ENCODE measurements around the gene CXorf65. TPM values are rescaled to one million over a fixed set of nuclear protein-coding genes. Genes with fewer than 3 reads are reported as not detected.
A peak's percentile ranks its signal among the peaks of the same experiment; 100 is the strongest.

CXorf65 gene
- total and polyA plus RNA-seq, 4 experiments from 2014 or later, result 3.1 to 51.6 (median 26.2) TPM

GRCh38 chrX:71107762-71108360, 1.3 kb upstream of the CXorf65 start:
- CTCF ChIA-PET (ENCODE audit: partially characterized antibody), result interaction anchor here (1.2 kb wide), 1 partner anchor 10 kb away, joined by 3 read pairs; the partner anchor contains the start of gene MED12
- peak; percentile 52 to 68 (median 61) for DNase-seq
- H3K9me3 Mint-ChIP-seq, result no peaks in the 10 kb centered on the region

GRCh38 chrX:71107245-71107644, 705 bp upstream of the CXorf65 start:
- Histone ChIP-seq H3K9me3 (ENCODE audit: control insufficient read depth in 1 of 2, low read length in 2 of 2) (no peaks in the 10 kb centered on the region), H3K4me3 (ENCODE audit: low read length in 2 of 2) (no peak overlapping the region), H3K36me3 (ENCODE audit: insufficient read depth, low read length) (peaks cover 19% of the 10 kb centered on the region), H3K4me1 (ENCODE audit: insufficient read depth, low read length) (peaks cover 69% of the 10 kb centered on the region), H3K27ac (ENCODE audit: low read depth, low read length) (peak overlapping the region; percentile 96), H3K27me3 (ENCODE audit: insufficient read depth, low read length) (no peaks in the 10 kb centered on the region)
- ChIA-PET CTCF (ENCODE audit: partially characterized antibody) (interaction anchor here (3.4 kb wide), 1 partner anchor 22 kb away, joined by 16 read pairs; no protein-coding TSS in a partner anchor), POLR2A (ENCODE audit: partially characterized antibody) (interaction anchor here (3.4 kb wide), 1 partner anchor 11 kb away, joined by 38 read pairs; the partner anchor contains the start of gene MED12)
- no peak for DNase-seq
- intact Hi-C loops (cut with micrococcal nuclease), result no loop called here
- Mint-ChIP-seq H3K27me3 (no peaks in the 10 kb centered on the region), H3K4me3 (peak overlapping the region; percentile 54 to 99 (median 92)), H3K27ac (peak overlapping the region; percentile 94 to 99 (median 98)), H3K36me3 (peaks cover 55 to 64% of the 10 kb centered on the region in 2 donors), H3K4me1 (peaks cover 39 to 85% (median 75%) of the 10 kb centered on the region in 4 donors), H3K9me3 (no peaks in the 10 kb centered on the region)

More at GRCh38 chrX:71107762-71108360, 1.3 kb upstream of the CXorf65 start:
- peak overlapping the region; percentile 76 to 93 for H3K4me3 ChIP-seq (ENCODE audit: low read length in 2 of 2)
- H3K27me3 ChIP-seq (ENCODE audit: insufficient read depth, low read length), result no peaks in the 10 kb centered on the region
- peak overlapping the region; percentile 90 to 99 (median 95) for H3K4me3 Mint-ChIP-seq
- peaks cover 69% of the 10 kb centered on the region for H3K4me1 ChIP-seq (ENCODE audit: insufficient read depth, low read length)
- H3K27me3 Mint-ChIP-seq, result no peaks in the 10 kb centered on the region
- H3K27ac ChIP-seq (ENCODE audit: low read depth, low read length), result peak overlapping the region; percentile 96
- intact Hi-C loops (cut with micrococcal nuclease), result no loop called here
- H3K4me1 Mint-ChIP-seq, result peaks cover 40 to 85% (median 74%) of the 10 kb centered on the region in 4 donors
- peak overlapping the region; percentile 94 to 99 (median 98) for H3K27ac Mint-ChIP-seq
- H3K36me3 Mint-ChIP-seq, result peaks cover 55 to 64% of the 10 kb centered on the region in 2 donors
- no peaks in the 10 kb centered on the region for H3K9me3 ChIP-seq (ENCODE audit: control insufficient read depth in 1 of 2, low read length in 2 of 2)
- POLR2A ChIA-PET (ENCODE audit: partially characterized antibody), result interaction anchor here (1.1 to 1.6 kb wide), 3 partner anchors 11 to 31 kb away, joined by 3 to 28 read pairs (median 4); partner anchors contain the start of gene MED12
- H3K36me3 ChIP-seq (ENCODE audit: insufficient read depth, low read length), result peaks cover 19% of the 10 kb centered on the region

GRCh38 chrX:71105628-71106027, 912 bp downstream of the CXorf65 start:
- POLR2A ChIA-PET (ENCODE audit: partially characterized antibody), result interaction anchor here (1.4 to 3.4 kb wide), 7 partner anchors 7 to 76 kb away, joined by 3 to 38 read pairs (median 7); partner anchors contain the start of genes FOXO4 and MED12
- Mint-ChIP-seq H3K4me1 (peaks cover 46 to 95% (median 81%) of the 10 kb centered on the region in 4 donors), H3K9me3 (no peaks in the 10 kb centered on the region), H3K36me3 (peaks cover 48 to 49% of the 10 kb centered on the region in 2 donors), H3K4me3 (peak overlapping the region; percentile 45 to 78 (median 71)), H3K27me3 (no peaks in the 10 kb centered on the region), H3K27ac (peak overlapping the region; percentile 90 to 99 (median 94))
- intact Hi-C loops (cut with micrococcal nuclease), result no loop called here
- Histone ChIP-seq H3K36me3 (ENCODE audit: insufficient read depth, low read length) (peaks cover 19% of the 10 kb centered on the region), H3K9me3 (ENCODE audit: control insufficient read depth in 1 of 2, low read length in 2 of 2) (no peaks in the 10 kb centered on the region), H3K4me3 (ENCODE audit: low read length in 2 of 2) (no peak overlapping the region), H3K4me1 (ENCODE audit: insufficient read depth, low read length) (peaks cover 82% of the 10 kb centered on the region), H3K27me3 (ENCODE audit: insufficient read depth, low read length) (no peaks in the 10 kb centered on the region), H3K27ac (ENCODE audit: low read depth, low read length) (peak overlapping the region; percentile 51)
- DNase-seq, result peak in 2 of 5 donors; percentile 21 to 40
- CTCF ChIA-PET (ENCODE audit: partially characterized antibody), result interaction anchor here (1.3 to 3.4 kb wide), 3 partner anchors 11 to 25 kb away, joined by 3 to 16 read pairs (median 4); no protein-coding TSS in a partner anchor

GRCh38 chrX:71103110-71103983, 3.2 kb downstream of the CXorf65 start:
- intact Hi-C loops (cut with micrococcal nuclease), result loop anchor here (1.0 kb wide), 2 partner anchors 8 to 26 kb away; partner anchors contain the start of gene IL2RG
- Mint-ChIP-seq H3K36me3 (peaks cover 27 to 28% of the 10 kb centered on the region in 2 donors), H3K9me3 (no peaks in the 10 kb centered on the region), H3K4me1 (peaks cover 57 to 92% (median 82%) of the 10 kb centered on the region in 4 donors), H3K4me3 (peak overlapping the region; percentile 79 to 90 (median 84)), H3K27ac (peak overlapping the region; percentile 91 to 97 (median 95)), H3K27me3 (no peaks in the 10 kb centered on the region)
- Histone ChIP-seq H3K4me1 (ENCODE audit: insufficient read depth, low read length) (peaks cover 90% of the 10 kb centered on the region), H3K27ac (ENCODE audit: low read depth, low read length) (peak overlapping the region; percentile 66), H3K36me3 (ENCODE audit: insufficient read depth, low read length) (peaks cover 4% of the 10 kb centered on the region), H3K4me3 (ENCODE audit: low read length in 2 of 2) (peak overlapping the region; percentile 11 to 37), H3K27me3 (ENCODE audit: insufficient read depth, low read length) (no peaks in the 10 kb centered on the region), H3K9me3 (ENCODE audit: control insufficient read depth in 1 of 2, low read length in 2 of 2) (no peaks in the 10 kb centered on the region)
- CTCF ChIA-PET (ENCODE audit: partially characterized antibody), result interaction anchor here (0.8 to 4.7 kb wide), 4 partner anchors 8 to 27 kb away, joined by 3 to 75 read pairs (median 11); partner anchors contain the start of genes IL2RG and MED12
- peak; percentile 58 to 71 (median 62) for DNase-seq
- POLR2A ChIA-PET (ENCODE audit: partially characterized antibody), result interaction anchor here (0.8 to 5.3 kb wide), 10 partner anchors 9 to 262 kb away, joined by 3 to 141 read pairs (median 6); partner anchors contain the start of genes IL2RG, MED12 and TAF1

GRCh38 chrX:71102292-71102691, 4.2 kb downstream of the CXorf65 start:
- POLR2A ChIA-PET (ENCODE audit: partially characterized antibody), result interaction anchor here (0.9 to 5.3 kb wide), 12 partner anchors 10 to 263 kb away, joined by 3 to 141 read pairs (median 6); partner anchors contain the start of genes IL2RG, MED12, TAF1 and ZMYM3

GRCh38 chrX:71100581-71101505, 5.7 kb downstream of the CXorf65 start:
- H3K27me3 Mint-ChIP-seq, result no peaks in the 10 kb centered on the region
- intact Hi-C loops (cut with micrococcal nuclease), result no loop called here
- peaks cover 5 to 6% of the 10 kb centered on the region in 2 donors for H3K36me3 Mint-ChIP-seq
- Histone ChIP-seq H3K27ac (ENCODE audit: low read depth, low read length) (no peak overlapping the region), H3K4me1 (ENCODE audit: insufficient read depth, low read length) (peaks cover 79% of the 10 kb centered on the region), H3K36me3 (ENCODE audit: insufficient read depth, low read length) (no peaks in the 10 kb centered on the region), H3K27me3 (ENCODE audit: insufficient read depth, low read length) (no peaks in the 10 kb centered on the region), H3K9me3 (ENCODE audit: control insufficient read depth in 1 of 2, low read length in 2 of 2) (no peaks in the 10 kb centered on the region), H3K4me3 (ENCODE audit: low read length in 2 of 2) (no peak overlapping the region)
- H3K27ac Mint-ChIP-seq, result peak overlapping the region; percentile 76 to 97 (median 91)
- peak overlapping the region in 2 of 8 donors; percentile 2 to 49 for H3K4me3 Mint-ChIP-seq
- POLR2A ChIA-PET (ENCODE audit: partially characterized antibody), result interaction anchor here (0.5 to 5.3 kb wide), 14 partner anchors 12 to 265 kb away, joined by 3 to 141 read pairs (median 4); partner anchors contain the start of genes IL2RG, MED12, SNX12 and TAF1
- CTCF ChIA-PET (ENCODE audit: partially characterized antibody), result interaction anchor here (2.4 to 4.7 kb wide), 5 partner anchors 11 to 77 kb away, joined by 10 to 75 read pairs (median 18); partner anchors contain the start of genes IL2RG and MED12
- no peaks in the 10 kb centered on the region for H3K9me3 Mint-ChIP-seq
- DNase-seq, result peak in 1 of 5 donors; percentile 28
- peaks cover 48 to 89% (median 72%) of the 10 kb centered on the region in 4 donors for H3K4me1 Mint-ChIP-seq

More at GRCh38 chrX:71102292-71102691, 4.2 kb downstream of the CXorf65 start:
- intact Hi-C loops (cut with micrococcal nuclease), result no loop called here
- H3K27me3 ChIP-seq (ENCODE audit: insufficient read depth, low read length), result no peaks in the 10 kb centered on the region
- Mint-ChIP-seq H3K9me3 (no peaks in the 10 kb centered on the region), H3K27me3 (no peaks in the 10 kb centered on the region), H3K4me3 (peak overlapping the region in 5 of 8 donors; percentile 41 to 88 (median 61)), H3K4me1 (peaks cover 58 to 92% (median 79%) of the 10 kb centered on the region in 4 donors), H3K27ac (peak overlapping the region; percentile 91 to 97 (median 94)), H3K36me3 (peaks cover 17% of the 10 kb centered on the region in 2 donors)
- peak overlapping the region; percentile 66 for H3K27ac ChIP-seq (ENCODE audit: low read depth, low read length)
- H3K4me1 ChIP-seq (ENCODE audit: insufficient read depth, low read length), result peaks cover 89% of the 10 kb centered on the region
- no peaks in the 10 kb centered on the region for H3K36me3 ChIP-seq (ENCODE audit: insufficient read depth, low read length)
- no peak overlapping the region for H3K4me3 ChIP-seq (ENCODE audit: low read length in 2 of 2)
- H3K9me3 ChIP-seq (ENCODE audit: control insufficient read depth in 1 of 2, low read length in 2 of 2), result no peaks in the 10 kb centered on the region
- CTCF ChIA-PET (ENCODE audit: partially characterized antibody), result interaction anchor here (1.2 to 4.7 kb wide), 4 partner anchors 10 to 76 kb away, joined by 4 to 75 read pairs (median 14); partner anchors contain the start of genes IL2RG and MED12
- DNase-seq, result no peak

Measured in CD4-positive, alpha-beta memory T cell (primary cell).